Left renal cortex interstitium (tissue), 4 donors: Measurements from ENCODE around the gene NDE1. TPM values are rescaled to one million over a fixed set of nuclear protein-coding genes. Genes with fewer than 3 reads are reported as not detected.
"Not testable (repeated sequence)": the region's sequence is repeated elsewhere in the genome, so short reads cannot be mapped to it uniquely, and the experiment has no call there.

Experiments
- DNase-seq, 4 donors: peaks; one replicate each; pipeline ENCODE4 v3.0.0-alpha.2; 2013; ENCODE audit warnings: low read depth in 4 of 4, low spot score in 2 of 4, missing footprints in 1 of 4
- polyA plus RNA-seq, 4 donors: library from polyadenylated mRNA; unstranded; fragments of 120-200 nt; gene quantifications; one replicate each; pipeline ENCODE4 v1.2.1, GENCODE V29; 2013; ENCODE audit not compliant: insufficient read length in 4 of 4

NDE1 gene
- polyA plus RNA-seq, 4 donors, result 36.1 to 49.9 (median 41.7) TPM

DNA sequence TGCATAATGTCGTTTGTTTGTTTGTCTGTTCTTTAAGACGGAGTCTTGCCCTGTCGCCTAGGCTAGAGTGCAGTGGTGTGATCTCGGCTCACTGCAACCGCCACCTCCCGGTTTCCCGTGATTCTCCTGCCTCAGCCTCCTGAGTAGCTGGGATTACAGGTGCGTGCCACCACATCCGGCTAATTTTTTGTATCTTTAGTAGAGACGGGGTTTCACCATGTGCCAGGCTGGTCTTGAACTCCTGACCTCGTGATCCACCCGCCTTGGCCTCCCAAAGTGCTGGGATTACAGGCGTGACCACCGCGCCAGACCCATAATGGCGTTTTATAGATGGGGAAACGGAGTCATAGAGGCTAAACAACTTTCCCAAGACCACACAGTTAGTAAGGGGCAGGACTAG is 734 bp upstream of the NDE1 start:
- not testable (repeated sequence) for DNase-seq

DNA sequence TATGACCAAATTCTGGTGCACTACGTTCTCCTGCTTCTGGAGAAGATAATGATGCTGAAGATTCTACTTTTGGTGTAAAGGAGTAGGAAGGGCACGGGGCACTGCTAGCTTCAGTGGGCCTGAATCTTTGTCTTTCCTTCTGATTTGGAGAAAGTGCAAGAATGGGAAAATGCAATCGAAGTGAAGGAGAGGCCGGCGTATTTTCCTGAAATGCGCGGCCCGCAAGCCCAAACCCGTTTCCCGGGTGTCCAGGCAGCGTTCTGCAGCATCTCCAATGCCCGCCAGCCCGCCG is 372 bp upstream of the NDE1 start:
- no peak for DNase-seq

DNA sequence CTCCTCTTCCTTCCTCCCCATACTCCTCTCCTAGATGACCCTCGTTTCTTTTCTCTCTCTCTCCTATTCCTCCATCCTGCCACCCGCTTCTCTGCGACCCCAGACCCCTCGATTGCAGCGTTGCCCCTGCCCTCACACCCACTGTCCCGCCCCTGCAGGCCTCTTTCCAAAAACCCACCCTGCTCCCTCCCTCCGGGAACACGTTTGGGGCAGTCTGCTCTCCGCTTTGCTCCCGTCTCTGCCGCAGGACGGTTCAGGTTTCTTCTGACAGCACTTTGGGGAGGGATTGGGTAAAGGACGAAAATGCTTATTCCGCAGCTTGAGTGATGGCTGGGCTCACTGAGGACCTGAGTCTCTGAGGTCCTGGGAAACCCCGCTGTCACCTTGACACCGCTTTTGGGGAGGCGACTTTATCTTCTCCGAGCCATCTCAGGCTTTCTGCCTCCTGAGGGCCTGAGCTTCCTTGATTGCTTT is 690 bp downstream of the NDE1 start:
- DNase-seq, result no peak

DNA sequence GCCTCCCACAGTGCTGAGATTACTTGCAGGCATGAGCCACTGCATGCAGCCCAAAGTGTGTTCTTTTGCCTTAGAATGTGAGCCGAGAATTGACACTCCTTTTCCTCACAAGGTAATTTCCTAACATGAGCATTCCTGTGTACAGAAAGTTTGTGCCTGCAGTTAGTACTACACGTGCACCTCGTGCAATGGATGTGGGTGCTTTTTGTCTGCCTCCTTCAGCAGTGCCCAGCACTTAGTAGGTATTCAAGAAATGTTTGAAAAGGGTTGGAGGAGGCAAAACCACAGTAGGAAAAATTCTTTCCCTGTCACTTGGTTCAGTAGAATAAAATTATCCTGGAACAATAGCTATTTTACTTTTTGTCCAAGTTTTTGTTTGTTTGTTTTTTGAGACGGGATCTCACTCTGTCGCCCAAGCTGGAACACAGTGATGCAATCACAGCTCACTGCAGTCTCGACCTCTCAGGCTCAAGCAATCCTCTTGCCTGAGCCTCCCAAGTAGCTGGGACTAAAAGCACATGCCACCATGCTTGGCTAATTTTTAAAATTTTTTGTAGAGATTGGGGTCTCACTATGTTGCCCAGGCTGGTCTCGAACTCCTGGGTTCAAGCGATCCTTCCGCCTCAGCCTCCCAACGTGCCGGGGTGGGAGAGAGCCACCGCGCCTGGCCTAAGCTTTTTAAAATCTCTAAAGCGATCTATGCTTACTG is 2.4 kb downstream of the NDE1 start:
- DNase-seq, result no peak

DNA sequence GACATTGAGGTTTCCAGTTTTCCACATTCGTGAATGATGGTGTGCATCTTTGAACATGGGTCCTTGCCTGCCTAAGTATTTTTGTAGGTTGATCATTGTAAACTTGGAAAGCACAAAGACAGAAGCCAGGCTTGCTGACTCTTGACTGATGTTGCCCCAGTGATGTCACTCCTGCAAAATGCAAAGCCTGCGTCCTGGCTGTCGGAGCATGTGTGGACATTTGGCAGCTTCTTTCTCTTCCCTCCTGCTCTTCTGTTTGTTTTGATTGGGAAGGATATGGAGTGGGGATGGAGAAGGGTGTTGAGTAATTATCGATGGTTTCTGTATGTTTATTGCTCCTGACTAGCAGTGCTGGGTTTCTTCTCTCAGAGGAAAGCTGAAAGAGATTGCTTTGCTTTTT is 3.2 kb downstream of the NDE1 start:
- DNase-seq, result no peak

DNA sequence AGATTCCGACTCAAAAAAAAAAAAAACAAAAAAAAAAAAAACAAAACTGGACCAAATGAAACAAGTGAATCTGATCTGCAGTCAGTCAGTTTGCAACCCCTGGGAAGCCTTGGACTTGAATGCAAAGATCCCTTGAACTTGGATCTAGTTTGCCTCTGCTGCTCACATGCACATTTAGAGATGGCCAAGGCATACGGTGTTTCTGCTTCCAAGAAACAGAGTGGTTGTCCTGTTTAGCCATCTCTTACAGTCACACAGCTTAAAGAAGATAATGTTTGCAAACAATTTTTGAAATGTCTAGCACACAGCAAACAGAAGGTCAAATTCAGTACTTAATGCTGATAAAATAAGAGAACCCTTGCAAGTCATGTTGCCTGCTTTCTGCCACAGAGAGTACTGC is 4.5 kb downstream of the NDE1 start:
- no peak for DNase-seq

DNA sequence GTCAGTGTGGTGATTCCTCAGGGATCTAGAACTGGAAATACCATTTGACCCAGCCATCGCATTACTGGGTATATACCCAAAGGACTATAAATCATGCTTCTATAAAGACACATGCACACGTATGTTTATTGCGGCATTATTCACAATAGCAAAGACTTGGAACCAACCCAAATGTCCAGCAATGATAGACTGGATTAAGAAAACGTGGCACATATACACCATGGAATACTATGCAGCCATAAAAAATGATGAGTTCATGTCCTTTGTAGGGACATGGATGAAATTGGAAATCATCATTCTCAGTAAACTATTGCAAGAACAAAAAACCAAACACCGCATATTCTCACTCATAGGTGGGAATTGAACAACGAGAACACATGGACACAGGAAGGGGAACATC is 5.5 kb downstream of the NDE1 start:
- not testable (repeated sequence) for DNase-seq

DNA sequence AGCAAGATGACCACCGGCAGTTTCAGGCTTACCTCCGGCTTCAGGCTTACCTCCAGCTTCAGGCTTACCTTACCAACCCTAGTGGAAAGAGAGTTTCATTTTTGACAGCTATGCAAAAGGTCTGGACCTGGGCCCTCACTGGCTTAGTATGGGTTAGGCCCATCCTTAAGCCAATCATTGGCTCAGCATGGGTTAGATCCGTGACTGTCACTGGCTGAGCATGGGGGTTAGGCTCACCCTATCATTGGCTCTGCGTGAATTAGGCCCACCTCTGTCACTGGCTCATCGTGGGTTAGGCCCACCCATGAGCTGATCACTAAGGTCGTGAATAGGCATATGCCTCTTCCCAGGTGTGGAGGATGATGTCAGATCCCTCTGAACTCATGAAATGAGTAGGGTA is 8.1 kb downstream of the NDE1 start:
- DNase-seq, result no peak

DNA sequence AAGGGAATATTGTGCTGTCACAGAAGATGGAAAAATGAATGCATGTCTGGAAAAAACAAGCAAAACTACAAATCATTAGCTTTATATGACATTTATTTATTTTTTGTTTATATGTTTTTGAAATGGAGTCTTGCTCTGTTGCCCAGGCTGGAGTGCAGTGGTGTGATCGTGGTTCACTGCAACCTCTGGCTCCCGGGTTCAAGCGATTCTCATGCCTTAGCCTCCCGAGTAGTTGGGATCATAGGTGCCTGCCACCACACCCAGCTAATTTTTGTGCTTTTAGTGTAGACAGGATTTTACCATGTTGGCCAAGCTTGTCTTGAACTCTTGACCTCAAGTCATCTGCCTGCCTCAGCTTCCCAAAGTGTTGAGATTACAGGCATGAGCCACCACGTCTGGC is 8.5 kb downstream of the NDE1 start:
- no peak for DNase-seq

DNA sequence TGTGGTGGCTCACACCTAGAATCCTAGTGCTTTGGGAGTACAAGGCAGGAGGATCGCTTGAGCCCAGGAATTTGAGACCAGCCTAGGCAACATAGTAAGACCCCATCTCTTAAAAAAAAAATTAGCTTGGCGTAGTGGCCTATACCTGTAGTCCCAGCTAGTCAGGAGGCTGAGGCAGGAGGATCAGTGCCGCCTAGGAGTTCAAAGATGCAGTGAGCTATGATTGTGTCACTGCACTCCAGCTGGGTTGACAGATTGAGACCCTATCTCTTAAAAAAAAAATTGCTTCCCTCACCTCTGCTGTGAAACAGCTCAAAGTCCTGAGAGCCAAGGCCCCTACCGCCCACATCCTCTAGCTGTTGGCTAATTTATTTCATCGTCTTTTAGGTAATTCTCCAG is 10.2 kb downstream of the NDE1 start:
- DNase-seq, result no peak

DNA sequence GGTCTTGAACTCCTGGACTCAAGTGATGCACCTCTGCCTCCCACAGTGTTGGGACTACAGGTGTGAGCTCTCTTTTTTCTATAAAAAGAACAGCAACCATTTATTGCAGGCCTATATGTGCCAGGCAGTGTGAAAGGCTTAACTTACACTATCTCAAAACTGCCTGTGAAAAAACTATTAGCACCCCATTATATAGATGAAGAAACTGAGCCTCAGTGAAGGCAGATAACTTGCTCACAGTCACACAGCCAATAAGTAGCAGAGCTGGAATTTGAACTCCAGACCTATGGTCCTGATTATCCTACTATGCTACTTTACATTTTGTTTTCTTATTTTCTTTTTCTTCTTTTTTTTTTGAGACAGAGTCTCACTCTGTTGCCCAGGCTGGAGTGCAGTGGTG is 15.1 kb downstream of the NDE1 start:
- no peak for DNase-seq

DNA sequence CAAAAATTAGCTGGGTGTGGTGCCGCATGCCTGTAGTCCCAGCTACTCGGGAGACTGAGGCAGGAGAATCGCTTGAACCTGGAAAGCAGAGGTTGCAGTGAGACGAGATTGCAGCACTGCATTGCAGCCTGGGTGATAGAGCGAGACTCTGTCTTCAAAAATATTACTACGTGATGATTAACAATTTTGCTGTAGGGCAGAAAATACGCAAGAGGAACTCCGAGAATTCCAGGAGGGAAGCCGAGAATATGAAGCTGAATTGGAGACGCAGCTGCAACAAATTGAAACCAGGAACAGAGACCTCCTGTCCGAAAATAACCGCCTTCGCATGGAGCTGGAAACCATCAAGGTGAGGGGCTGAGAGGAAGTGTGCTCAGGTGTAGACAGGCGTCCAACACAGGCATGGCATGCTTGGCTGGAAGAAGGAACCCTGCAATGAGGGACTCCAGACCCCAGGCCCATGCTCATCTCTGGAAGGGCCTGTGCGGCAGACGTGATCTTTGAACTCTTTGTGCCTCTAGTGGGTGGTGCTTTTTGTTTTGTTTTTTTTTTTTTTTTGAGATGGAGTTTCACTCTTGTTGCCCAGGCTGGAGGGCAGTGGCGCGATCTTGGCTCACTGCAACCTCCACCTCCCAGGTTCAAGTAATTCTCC is 17.2 kb downstream of the NDE1 start:
- no peak for DNase-seq

DNA sequence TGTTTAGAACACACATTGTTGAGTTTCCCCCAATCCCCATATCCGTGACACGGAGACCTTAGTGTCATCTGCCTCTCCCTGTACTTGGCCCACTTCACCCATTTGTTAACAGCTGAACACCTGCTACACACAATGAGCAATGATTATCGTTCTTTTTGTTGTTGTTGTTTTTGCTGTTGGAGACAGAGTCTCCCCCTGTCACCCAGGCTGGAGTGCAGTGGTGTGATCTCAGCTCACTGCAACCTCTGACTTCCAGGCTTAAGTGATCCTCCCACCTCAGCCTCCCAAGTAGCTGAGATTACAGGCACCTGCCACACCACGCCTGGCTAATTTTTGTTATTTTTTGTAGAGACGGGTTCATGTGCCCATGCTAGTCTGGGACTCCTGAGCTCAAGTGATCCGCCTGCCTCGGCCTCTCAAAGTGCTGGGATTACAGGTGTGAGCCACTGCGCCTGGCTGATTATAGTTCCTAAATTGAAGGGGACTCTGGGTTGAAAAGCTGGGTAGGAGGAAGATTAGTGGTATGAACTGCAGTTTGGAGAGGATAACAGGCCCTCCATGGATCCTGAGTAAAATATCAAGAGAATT is 21.6 kb downstream of the NDE1 start:
- DNase-seq, result no peak

DNA sequence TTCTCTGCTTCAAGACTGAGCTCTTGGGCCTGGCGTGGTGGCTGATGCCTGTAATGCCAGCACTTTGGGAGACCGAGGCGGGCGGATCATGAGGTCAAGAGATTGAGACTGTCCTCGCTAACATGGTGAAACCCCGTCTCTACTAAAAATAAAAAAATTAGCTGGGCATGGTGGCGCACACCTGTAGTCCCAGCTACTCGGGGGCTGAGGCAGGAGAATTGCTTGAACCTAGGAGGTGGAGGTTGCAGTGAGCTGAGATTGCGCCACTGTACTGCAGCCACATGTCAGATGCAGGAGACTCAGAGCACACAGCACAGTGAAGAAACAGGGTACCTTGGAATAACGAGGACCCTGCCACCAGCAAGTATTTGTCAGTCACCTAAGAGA is 22.1 kb downstream of the NDE1 start:
- not testable (repeated sequence) for DNase-seq

DNA sequence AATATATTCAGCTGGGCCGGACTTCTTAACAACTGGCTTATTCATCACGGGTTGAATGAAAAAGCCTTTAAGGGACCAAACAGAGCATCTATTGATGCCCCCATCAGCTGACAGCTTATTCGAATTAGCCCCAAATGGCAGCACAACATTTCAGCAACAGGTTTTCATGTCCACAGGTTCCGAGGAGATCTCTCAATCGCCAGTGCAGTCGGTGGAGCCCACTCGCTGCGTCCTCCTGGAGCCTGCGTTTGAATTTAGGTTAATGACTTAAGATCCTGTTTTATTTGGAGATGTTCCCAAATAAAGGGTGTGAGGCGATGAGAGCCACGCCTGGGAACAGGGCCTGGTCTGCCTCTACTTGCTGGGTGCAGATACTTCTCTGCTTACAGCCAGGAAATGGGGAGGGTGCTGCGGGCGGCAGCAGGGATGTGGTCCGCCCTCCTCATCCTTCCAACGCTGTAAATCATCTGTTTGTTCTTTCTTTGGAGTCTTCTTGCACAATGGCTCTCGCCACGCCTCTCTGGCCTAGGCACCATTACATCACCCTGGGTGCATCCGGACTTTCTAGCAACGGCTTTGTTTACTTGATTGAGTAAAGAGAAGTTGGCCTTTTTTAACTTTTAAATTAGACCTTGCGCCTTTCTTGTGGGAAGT is 22.6 kb downstream of the NDE1 start:
- peak in 2 of 4 donors; percentile 17 to 42 for DNase-seq

DNA sequence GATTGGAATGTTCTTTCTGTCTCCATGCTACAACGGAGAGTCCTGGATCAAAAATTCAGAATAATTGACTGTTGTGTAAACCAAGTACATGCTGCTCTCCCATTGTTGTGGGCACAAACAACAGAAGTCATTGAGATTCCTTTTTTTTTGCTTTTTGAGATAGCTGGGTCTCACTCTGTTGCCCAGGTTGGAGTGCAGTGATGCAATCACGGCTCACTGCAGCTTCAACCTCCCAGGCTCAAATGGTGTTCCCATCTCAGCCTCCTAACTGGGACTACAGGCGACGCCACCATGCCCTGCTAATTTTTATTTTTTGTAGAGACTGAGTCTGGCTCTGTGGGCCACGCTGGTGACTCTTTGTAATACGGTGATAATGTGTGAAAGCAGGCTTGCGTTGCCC is 24.5 kb downstream of the NDE1 start:
- no peak for DNase-seq

DNA sequence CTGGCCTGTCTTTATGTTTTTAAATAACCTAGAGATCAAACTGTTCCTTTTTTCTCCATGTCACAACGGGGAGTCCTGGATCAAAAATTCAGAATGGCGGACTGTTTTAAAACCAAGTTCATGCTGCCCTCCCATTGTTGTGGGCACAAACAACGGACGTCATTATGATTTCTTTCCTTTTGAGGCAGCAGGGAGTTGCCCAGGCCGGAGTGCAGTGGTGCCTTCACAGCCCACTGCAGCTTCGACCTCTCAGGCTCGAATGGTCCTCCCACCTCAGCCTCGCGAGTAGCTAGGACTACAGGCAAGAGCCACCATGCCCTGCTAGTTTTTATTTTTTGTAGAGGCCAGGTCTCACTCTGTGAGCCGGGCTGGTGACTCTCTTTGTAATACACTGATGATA is 26.5 kb downstream of the NDE1 start:
- DNase-seq, result no peak

DNA sequence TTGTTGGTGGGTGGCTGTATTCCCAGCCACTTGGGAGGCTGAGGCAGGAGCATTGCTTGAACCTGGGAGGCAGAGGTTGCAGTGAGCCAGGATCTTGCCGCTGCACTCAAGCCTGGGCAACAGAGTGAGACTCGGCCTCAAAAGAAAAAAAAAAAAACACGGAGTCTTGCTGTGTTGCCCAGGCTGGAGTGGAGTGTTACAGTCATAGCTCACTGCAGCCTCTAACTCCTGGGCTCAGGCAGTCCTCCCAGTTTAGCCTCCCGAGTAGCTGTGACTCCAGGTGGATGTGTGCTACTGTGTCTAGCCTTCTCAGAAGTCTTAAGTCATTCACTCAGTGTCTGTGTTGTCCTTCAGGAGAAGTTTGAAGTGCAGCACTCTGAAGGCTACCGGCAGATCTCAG is 27.4 kb downstream of the NDE1 start:
- DNase-seq, result no peak

DNA sequence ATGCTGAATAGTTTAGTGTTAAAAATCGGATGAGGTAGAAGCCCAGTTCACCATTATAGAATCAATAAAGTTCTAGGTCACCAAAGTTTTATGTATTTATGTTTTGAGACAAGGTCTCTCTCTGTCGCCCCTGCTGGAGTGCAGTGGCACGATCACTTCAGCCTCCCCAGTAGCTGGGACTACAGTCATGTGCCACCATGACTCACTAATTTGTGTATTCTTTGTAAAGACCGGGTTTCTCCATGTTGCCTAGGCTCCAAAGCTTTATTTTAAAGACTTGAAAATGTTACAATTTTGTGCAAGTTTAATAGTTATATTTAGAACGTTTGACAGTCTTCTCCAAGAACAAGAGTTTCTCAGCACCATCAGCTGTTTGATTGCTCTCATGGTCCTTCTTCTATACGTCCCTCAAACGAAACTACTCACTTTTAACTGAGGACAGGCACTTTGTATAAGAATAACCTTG is 32.1 kb downstream of the NDE1 start:
- DNase-seq, result no peak

DNA sequence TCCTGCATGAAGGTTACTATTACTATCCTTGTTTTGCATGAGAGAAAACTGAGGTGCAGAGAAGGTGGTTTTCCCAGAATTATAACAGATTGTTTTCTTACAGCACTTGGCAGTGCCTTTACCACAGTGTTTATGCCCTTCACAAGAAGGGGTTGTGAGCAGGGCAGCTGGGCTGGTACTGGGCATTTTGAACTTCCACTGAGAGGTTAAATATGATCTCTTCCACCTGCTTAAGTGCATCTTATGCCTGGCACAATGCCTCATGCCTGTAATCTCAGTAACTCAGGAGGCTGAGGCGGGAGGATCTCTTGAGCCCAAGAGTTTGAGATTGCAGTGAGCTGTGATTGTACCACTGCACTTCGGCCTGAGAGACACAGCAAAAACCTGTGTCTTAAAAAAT is 36.2 kb downstream of the NDE1 start:
- DNase-seq, result no peak

DNA sequence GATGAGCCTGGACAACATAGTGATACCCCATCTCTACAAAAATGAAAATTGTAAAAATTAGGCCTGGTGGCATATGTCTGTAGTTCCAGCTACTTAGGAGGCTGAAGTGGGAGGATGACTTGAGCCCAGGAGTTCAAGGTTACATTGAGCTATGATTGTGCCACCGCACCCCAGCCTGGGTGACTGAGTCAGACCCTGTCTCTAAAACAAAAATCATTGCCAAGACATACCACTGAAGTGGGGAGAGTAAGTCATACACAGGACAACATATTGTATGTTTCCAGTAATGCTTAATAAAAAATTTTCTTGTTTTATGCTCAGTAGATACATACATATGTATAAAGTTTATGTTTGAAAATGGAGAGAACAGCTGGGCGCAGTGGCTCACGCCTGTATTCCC is 39.2 kb downstream of the NDE1 start:
- no peak for DNase-seq

DNA sequence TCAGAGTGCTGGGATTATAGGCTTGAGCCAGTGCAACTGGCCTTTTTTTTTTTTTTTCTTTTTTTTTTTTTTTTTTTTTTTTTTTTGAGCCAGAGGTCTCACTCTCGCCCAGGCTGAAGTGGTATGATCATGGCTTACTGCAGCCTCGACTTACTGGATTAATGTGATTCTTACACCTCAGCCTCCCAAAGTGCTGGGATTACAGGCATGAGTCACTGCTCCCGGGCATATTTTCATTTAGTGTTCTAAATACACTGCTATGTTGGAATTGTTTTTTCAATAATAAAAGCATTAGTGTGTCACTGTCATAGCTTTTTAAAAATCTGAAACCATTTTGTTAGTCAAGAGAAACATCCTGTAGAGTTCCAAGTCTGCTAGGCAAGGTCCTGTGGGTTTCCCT is 40.3 kb downstream of the NDE1 start:
- no peak for DNase-seq
